Posterior cingulate gyrus (tissue), 11 donors: Measurements from ENCODE around the gene MPG.
"Not testable (repeated sequence)": the region's sequence is repeated elsewhere in the genome, so short reads cannot be mapped to it uniquely, and the experiment has no call there.

ENCODE experiments used
- DNase-seq, 10 donors: peaks; one replicate each; pipeline versions ENCODE4 v3.0.0 to v3.0.0-alpha.2; 2020 to 2021; ENCODE audit warnings: mixed read lengths in 3 of 10
- intact Hi-C: fragments of 100-400 bp; cut with DNase I; formaldehyde crosslinking; loops from one replicate; pipeline ENCODE4 v1.15.1; 2023

MPG gene

GRCh38 chr16:46510-46909, 31.5 kb upstream of the MPG start:
- intact Hi-C loops = not testable (repeated sequence)
- peak in 1 of 10 donors; percentile 11 for DNase-seq

GRCh38 chr16:47234-47633, 30.8 kb upstream of the MPG start:
- intact Hi-C loops = no loop called here
- DNase-seq = peak in 1 of 10 donors; percentile 43

DNA sequence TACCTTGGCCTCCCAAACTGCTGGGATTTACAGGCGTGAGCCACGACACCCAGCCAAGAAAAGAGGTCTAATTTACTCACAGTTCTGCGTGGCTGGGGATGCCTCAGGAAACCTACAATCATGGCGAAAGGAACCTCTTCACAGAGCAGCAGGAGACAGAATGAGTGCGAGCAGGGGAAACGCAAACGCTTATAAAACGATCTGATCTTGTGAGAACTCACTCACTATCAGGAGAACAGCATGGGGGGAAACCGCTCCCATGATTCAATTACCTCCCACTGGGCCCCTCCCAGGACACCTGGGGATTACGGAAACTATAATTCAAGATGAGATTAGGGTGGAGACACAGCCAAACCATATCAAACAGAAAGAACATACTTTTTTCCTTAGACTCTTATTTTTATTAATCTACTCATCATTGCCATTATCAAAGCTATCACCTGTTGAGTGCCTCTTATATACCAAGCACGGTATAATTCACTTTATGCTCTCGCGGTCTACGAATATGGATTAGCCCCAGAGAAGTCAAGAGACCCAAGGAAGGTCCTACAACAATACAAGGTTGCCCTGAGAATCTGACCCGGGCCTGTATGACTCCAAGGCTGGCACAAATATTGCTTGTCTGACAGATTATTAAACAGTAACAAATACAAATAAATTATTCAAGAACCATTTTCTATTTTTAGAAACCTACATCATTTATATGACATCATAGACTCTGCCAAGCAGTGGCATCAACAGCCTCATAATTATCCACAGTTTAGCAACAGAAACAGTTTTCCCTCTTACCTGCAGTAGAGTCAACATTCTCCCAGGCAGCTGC, 27.0 kb upstream of the MPG start:
- peak in 1 of 10 donors; percentile 39 for DNase-seq
- intact Hi-C loops = no loop called here

- peak; percentile 97 to 100 (median 98) for DNase-seq
- intact Hi-C loops = no loop called here
Observed at GRCh38 chr16:53346-54236, 24.4 kb upstream of the MPG start, which contains the start of the genes POLR3K and SNRNP25. Gene POLR3K (minus strand): TSS chr16:53608. CDS start chr16:53586, 22 bp downstream. Gene SNRNP25 (plus strand): TSS chr16:53828. CDS start chr16:54017, 189 bp downstream.

DNA sequence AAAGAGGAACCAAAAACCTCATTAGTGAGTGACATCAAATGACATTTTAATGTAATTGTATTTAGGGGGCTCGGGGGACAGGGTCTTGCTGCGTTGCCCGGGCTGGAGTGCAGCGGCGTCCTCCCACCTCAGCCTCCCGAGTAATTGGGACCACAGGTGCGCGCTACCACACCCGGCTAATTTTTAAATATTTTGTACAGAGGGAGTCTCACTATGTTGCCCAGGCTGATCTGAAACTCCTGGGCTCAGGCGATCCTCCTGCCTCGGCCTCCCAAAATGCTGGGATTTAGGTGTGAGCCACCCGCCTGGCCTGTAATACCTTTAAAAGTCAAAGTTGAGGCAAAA, 23.8 kb upstream of the MPG start:
- DNase-seq = peak in 1 of 10 donors; percentile 65

DNA sequence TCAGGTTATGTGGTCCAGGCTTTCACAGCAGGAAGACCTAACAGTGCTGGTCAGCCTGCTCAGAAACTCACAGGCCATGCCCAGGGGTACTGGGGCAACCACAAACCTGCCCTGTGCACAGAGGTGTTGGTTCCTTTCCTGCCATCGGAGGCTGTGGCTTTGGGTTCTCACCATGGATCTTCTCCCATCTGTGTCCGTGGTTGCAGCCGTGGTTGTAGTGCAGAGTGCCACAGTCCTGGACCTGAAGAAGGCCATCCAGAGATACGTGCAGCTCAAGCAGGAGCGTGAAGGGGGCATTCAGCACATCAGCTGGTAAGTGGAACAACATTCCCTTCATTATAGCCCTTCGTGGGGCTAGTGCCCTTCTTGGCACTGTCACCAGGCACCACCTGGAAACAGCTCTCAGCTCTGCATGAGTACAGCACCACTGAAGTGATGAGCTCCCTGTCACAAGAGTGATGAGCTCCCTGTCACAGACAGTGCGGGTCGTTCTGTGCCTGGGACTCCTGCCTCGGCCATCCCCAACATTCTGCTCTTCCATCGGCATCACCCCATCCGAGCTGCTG, 22.4 kb upstream of the MPG start:
- intact Hi-C loops = no loop called here
- peak in 2 of 10 donors; percentile 5 to 27 for DNase-seq

More for the DNA sequence above, 23.8 kb upstream of the MPG start:
- intact Hi-C loops = no loop called here

GRCh38 chr16:56231-56927, 21.6 kb upstream of the MPG start:
- peak in 2 of 10 donors; percentile 3 to 56 for DNase-seq
- intact Hi-C loops = no loop called here

DNA sequence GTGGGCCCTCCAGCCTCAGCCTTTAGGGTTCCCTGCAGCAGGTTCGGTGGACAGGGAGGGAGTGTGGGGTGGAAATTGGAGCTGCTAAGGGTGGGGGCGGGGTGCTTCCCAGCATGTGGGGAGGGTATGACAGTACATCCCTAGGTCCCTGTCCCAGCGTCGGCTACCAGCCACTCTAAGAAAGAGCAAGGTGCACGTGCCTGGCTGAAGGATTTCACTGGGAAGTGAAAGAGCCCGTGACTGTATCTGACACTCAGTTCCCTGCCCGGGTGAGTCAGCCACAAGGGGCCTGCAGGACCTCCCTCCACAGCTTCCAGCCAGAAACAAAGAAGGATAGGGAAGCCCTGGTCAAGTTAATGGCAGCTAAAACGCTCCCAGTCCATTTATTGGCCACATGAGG, 20.3 kb upstream of the MPG start:
- intact Hi-C loops = no loop called here
- peak in 1 of 10 donors; percentile 5 for DNase-seq

DNA sequence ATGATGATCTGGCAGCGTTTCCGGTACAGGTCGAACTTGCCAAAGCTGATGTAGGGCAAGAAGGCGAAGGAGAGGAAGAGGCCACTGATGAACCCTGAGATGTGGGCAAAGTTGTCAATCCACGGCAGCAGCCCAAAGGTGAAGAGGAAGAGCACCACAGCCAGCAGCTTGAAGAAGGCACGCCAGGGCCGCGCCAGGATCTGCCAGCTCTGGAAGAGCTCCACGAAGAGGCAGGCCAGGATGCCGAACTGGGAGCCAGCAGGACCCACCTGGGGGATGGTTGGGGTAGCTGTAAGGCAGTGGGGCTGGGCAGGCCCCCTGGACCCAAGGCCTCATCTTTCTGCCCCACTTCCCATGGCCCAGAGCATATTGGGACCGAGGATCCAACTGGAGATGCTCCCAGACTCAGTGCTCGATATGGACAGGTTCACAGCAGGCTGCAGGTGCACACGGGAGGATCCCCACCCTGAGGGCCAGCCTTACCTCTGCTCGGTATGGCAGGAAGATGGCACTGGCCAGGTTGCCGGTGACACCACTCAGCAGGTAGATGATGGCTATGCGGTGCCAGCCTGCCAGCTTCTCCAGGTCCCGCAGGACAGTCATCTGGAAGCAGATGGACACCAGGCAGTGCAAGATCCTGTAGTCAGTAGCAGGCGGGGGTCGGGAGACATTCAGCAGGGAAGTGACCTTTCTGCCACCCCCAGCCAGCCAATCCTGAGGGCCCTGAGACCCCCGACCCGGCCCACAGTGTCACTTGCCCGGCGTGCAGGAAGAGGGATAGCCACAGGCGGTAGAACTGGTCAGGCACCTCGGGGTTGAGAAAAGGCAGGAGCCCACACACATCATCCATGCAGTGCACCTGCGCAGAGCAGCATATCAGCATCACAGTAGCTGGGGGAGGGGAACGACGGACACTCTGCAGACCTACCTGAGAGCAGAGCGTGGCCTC, 19.3 kb upstream of the MPG start:
- intact Hi-C loops = no loop called here
- peak in 1 of 10 donors; percentile 5 for DNase-seq

DNA sequence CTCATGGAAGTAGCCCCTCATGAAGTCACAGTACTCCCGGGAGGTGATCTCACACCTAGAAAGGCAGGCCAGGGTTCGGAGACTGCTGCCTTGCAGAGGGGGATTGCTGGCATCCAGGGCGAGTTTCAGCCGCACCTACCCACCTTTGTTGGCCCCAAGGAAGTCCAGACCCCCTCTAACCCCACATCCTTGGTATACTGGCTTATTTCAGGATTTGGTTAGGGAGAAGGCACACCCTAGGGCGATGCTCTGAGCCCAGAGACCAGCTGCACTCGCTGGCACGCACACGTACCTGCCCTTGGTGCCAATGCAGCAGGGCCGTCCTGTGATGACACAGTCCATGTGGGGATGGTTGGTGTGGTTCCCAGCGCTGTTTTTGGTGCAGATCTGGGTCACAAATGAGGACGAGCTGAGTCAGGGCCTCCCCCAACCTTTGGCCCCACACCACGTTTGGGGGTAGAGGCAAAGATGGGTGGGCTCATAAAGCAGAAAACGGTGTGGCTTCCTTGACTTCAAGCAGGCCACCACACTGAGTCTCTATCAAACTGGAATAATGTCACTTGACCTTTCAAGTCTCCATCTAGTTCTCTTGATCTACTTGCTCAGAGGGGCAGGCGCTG, 18.5 kb upstream of the MPG start:
- peak in 1 of 10 donors; percentile 8 for DNase-seq
- intact Hi-C loops = no loop called here

GRCh38 chr16:60166-60565, 17.9 kb upstream of the MPG start:
- intact Hi-C loops = no loop called here
- peak in 1 of 10 donors; percentile 7 for DNase-seq

DNA sequence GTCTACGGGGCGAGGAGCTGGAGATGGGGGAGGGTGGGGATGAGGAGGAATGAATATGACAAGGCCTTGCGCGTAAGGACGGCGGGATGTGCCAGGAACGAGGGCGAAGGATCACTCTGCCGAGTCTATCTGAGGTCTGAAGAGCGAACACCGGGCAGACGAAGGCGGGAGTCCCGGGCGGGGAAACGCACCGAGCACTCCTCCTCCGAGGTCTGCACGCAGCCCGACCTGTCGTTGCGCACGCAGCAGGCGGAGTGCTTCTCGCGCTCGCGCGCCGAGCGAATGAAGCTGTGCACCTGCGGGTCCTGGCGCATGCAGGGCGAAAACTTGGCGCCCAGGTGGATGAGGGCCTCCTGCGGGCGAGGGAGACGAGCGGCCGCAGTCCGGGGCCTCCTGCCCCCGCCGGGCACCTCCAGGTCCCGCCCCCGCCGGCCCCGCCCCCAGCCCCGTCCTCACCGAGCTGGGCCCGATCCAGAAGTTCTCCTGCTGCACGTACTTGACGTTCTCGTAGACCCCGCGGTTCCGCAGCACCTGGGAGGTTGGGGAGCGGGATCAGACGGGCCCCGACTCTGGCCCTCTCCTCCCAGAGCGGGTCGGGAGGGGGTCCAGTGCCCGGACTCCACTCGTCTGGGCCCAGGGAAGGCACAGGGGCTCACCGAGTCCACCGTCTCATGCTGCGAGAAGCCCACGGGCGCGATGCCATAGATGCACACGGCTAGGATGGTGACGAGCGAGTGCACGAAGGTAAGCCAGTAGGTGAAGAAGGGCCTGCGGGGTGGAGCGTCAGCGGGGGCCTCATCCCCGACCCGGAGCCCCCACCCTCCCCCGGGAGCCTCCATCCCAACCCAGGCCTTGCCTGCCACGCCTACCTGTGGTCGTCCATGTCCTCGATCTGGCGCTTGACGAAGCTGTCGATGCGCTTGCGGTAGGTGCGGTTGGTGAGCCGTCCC, 16.8 kb upstream of the MPG start:
- intact Hi-C loops = no loop called here
- peak in 2 of 10 donors; percentile 24 to 88 for DNase-seq

GRCh38 chr16:61879-62281, 16.1 kb upstream of the MPG start:
- peak in 2 of 10 donors; percentile 5 to 70 for DNase-seq
- intact Hi-C loops = no loop called here

GRCh38 chr16:62283-62967, 15.6 kb upstream of the MPG start:
- intact Hi-C loops = no loop called here
- DNase-seq = peak in 1 of 10 donors; percentile 59

DNA sequence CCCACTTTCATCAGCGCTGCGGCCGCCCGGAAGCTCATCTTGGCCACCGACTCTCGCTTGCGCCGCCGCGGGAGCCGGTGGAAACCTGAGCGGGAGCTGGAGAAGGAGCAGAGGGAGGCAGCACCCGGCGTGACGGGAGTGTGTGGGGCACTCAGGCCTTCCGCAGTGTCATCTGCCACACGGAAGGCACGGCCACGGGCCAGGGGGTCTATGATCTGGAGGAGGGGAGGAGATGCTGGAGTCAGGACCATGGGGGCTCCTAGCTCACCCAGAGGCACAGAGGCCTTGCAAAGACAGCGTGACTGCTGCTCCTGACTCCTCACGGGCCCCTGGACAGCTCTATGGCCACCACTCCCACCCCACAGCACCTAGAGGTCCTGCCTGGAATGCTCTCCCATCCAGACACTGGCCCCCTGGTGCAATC, 15.0 kb upstream of the MPG start:
- intact Hi-C loops = no loop called here
- no peak for DNase-seq

DNA sequence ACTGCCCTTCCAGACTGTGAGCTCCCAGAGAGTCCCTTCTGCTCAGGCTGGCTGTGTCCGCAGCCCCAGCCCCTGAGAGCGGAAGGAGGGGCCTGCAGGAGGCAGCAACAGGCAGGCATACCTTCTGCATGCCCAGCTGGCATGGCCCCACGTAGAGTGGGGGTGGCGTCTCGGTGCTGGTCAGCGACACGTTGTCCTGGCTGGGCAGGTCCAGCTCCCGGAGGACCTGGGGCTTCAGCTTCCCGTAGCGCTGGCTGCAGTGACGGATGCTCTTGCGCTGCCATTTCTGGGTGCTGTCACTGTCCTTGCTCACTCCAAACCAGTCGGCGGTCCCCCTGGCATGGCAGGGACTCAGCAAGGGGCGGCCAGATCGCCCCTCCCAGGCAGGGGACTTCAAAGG, 14.6 kb upstream of the MPG start:
- intact Hi-C loops = no loop called here
- DNase-seq = peak in 1 of 10 donors; percentile 61
